ENCODE results near the gene SYT1.

SYT1 gene

GRCh38 chr12:78938341-78939084 is 73.9 kb downstream of the SYT1 start:
- Histone ChIP-seq H3K9me3 (ENCODE audit: control insufficient read depth, insufficient read depth, low read depth, low read length) (no peaks in the 10 kb centered on the region), H3K4me3 (ENCODE audit: low read depth, low read length) (no peak overlapping the region), H3K27me3 (ENCODE audit: control insufficient read depth, insufficient read depth, low read length) (no peaks in the 10 kb centered on the region), H3K9ac (ENCODE audit: low read length) (no peak overlapping the region), H3K27ac (ENCODE audit: low read depth, low read length) (no peak overlapping the region), H3K36me3 (ENCODE audit: control insufficient read depth, insufficient read depth, low read length) (peaks cover 14% of the 10 kb centered on the region; the same call in 1 of the 2 replicates), H3K4me1 (ENCODE audit: control insufficient read depth, insufficient read depth, low read length) (no peaks in the 10 kb centered on the region)

GRCh38 chr12:78949532-78949931 is 85.0 kb downstream of the SYT1 start:
- Histone ChIP-seq H3K9ac (ENCODE audit: low read length) (no peak overlapping the region), H3K4me3 (ENCODE audit: low read depth, low read length) (no peak overlapping the region), H3K36me3 (ENCODE audit: control insufficient read depth, insufficient read depth, low read length) (no peaks in the 10 kb centered on the region), H3K4me1 (ENCODE audit: control insufficient read depth, insufficient read depth, low read length) (no peaks in the 10 kb centered on the region), H3K9me3 (ENCODE audit: control insufficient read depth, insufficient read depth, low read depth, low read length) (no peaks in the 10 kb centered on the region), H3K27me3 (ENCODE audit: control insufficient read depth, insufficient read depth, low read length) (no peaks in the 10 kb centered on the region), H3K27ac (ENCODE audit: low read depth, low read length) (no peak overlapping the region)

GRCh38 chr12:78951803-78952551 is 87.4 kb downstream of the SYT1 start:
- Histone ChIP-seq H3K4me3 (ENCODE audit: low read depth, low read length) (no peak overlapping the region), H3K36me3 (ENCODE audit: control insufficient read depth, insufficient read depth, low read length) (no peaks in the 10 kb centered on the region), H3K9ac (ENCODE audit: low read length) (no peak overlapping the region), H3K9me3 (ENCODE audit: control insufficient read depth, insufficient read depth, low read depth, low read length) (no peaks in the 10 kb centered on the region), H3K27ac (ENCODE audit: low read depth, low read length) (no peak overlapping the region), H3K4me1 (ENCODE audit: control insufficient read depth, insufficient read depth, low read length) (no peaks in the 10 kb centered on the region), H3K27me3 (ENCODE audit: control insufficient read depth, insufficient read depth, low read length) (no peaks in the 10 kb centered on the region)

GRCh38 chr12:78952552-78952929 is 88.0 kb downstream of the SYT1 start:
- Histone ChIP-seq H3K36me3 (ENCODE audit: control insufficient read depth, insufficient read depth, low read length) (no peaks in the 10 kb centered on the region), H3K4me3 (ENCODE audit: low read depth, low read length) (no peak overlapping the region), H3K27me3 (ENCODE audit: control insufficient read depth, insufficient read depth, low read length) (no peaks in the 10 kb centered on the region), H3K27ac (ENCODE audit: low read depth, low read length) (no peak overlapping the region), H3K9me3 (ENCODE audit: control insufficient read depth, insufficient read depth, low read depth, low read length) (no peaks in the 10 kb centered on the region), H3K9ac (ENCODE audit: low read length) (no peak overlapping the region), H3K4me1 (ENCODE audit: control insufficient read depth, insufficient read depth, low read length) (no peaks in the 10 kb centered on the region)

- Histone ChIP-seq H3K27me3 (ENCODE audit: control insufficient read depth, insufficient read depth, low read length) (no peaks in the 10 kb centered on the region), H3K9me3 (ENCODE audit: control insufficient read depth, insufficient read depth, low read depth, low read length) (no peaks in the 10 kb centered on the region), H3K36me3 (ENCODE audit: control insufficient read depth, insufficient read depth, low read length) (no peaks in the 10 kb centered on the region), H3K27ac (ENCODE audit: low read depth, low read length) (no peak overlapping the region), H3K4me3 (ENCODE audit: low read depth, low read length) (no peak overlapping the region), H3K9ac (ENCODE audit: low read length) (no peak overlapping the region), H3K4me1 (ENCODE audit: control insufficient read depth, insufficient read depth, low read length) (no peaks in the 10 kb centered on the region)
These were observed 94.4 kb downstream of the SYT1 start for GRCh38 chr12:78958941-78959340.

GRCh38 chr12:78959556-78959955 is 95.0 kb downstream of the SYT1 start:
- no peaks in the 10 kb centered on the region for H3K4me1 ChIP-seq (ENCODE audit: control insufficient read depth, insufficient read depth, low read length)
- no peaks in the 10 kb centered on the region for H3K9me3 ChIP-seq (ENCODE audit: control insufficient read depth, insufficient read depth, low read depth, low read length)
- H3K9ac ChIP-seq (ENCODE audit: low read length): no peak overlapping the region
- H3K36me3 ChIP-seq (ENCODE audit: control insufficient read depth, insufficient read depth, low read length): no peaks in the 10 kb centered on the region
- H3K27me3 ChIP-seq (ENCODE audit: control insufficient read depth, insufficient read depth, low read length): no peaks in the 10 kb centered on the region
- H3K4me3 ChIP-seq (ENCODE audit: low read depth, low read length): no peak overlapping the region
- no peak overlapping the region for H3K27ac ChIP-seq (ENCODE audit: low read depth, low read length)

- no peaks in the 10 kb centered on the region for H3K27me3 ChIP-seq (ENCODE audit: control insufficient read depth, insufficient read depth, low read length)
- no peak overlapping the region for H3K27ac ChIP-seq (ENCODE audit: low read depth, low read length)
- H3K4me1 ChIP-seq (ENCODE audit: control insufficient read depth, insufficient read depth, low read length): no peaks in the 10 kb centered on the region
- H3K9me3 ChIP-seq (ENCODE audit: control insufficient read depth, insufficient read depth, low read depth, low read length): no peaks in the 10 kb centered on the region
- H3K4me3 ChIP-seq (ENCODE audit: low read depth, low read length): no peak overlapping the region
- H3K9ac ChIP-seq (ENCODE audit: low read length): no peak overlapping the region
- H3K36me3 ChIP-seq (ENCODE audit: control insufficient read depth, insufficient read depth, low read length): no peaks in the 10 kb centered on the region
These were observed 96.6 kb downstream of the SYT1 start for GRCh38 chr12:78961171-78961570.

GRCh38 chr12:78963439-78964227 is 99.1 kb downstream of the SYT1 start:
- Histone ChIP-seq H3K27ac (ENCODE audit: low read depth, low read length) (no peak overlapping the region), H3K27me3 (ENCODE audit: control insufficient read depth, insufficient read depth, low read length) (no peaks in the 10 kb centered on the region), H3K4me3 (ENCODE audit: low read depth, low read length) (no peak overlapping the region), H3K9ac (ENCODE audit: low read length) (no peak overlapping the region), H3K36me3 (ENCODE audit: control insufficient read depth, insufficient read depth, low read length) (no peaks in the 10 kb centered on the region), H3K4me1 (ENCODE audit: control insufficient read depth, insufficient read depth, low read length) (no peaks in the 10 kb centered on the region), H3K9me3 (ENCODE audit: control insufficient read depth, insufficient read depth, low read depth, low read length) (no peaks in the 10 kb centered on the region)

GRCh38 chr12:78964521-78964920 is 99.9 kb downstream of the SYT1 start:
- Histone ChIP-seq H3K36me3 (ENCODE audit: control insufficient read depth, insufficient read depth, low read length) (no peaks in the 10 kb centered on the region), H3K9me3 (ENCODE audit: control insufficient read depth, insufficient read depth, low read depth, low read length) (no peaks in the 10 kb centered on the region), H3K4me3 (ENCODE audit: low read depth, low read length) (no peak overlapping the region), H3K9ac (ENCODE audit: low read length) (no peak overlapping the region), H3K27ac (ENCODE audit: low read depth, low read length) (no peak overlapping the region), H3K4me1 (ENCODE audit: control insufficient read depth, insufficient read depth, low read length) (no peaks in the 10 kb centered on the region), H3K27me3 (ENCODE audit: control insufficient read depth, insufficient read depth, low read length) (no peaks in the 10 kb centered on the region)

GRCh38 chr12:78966062-78966461 is 101.5 kb downstream of the SYT1 start:
- no peaks in the 10 kb centered on the region for H3K9me3 ChIP-seq (ENCODE audit: control insufficient read depth, insufficient read depth, low read depth, low read length)
- no peaks in the 10 kb centered on the region for H3K36me3 ChIP-seq (ENCODE audit: control insufficient read depth, insufficient read depth, low read length)

GRCh38 chr12:78966926-78967325 is 102.4 kb downstream of the SYT1 start:
- Histone ChIP-seq H3K27me3 (ENCODE audit: control insufficient read depth, insufficient read depth, low read length) (no peaks in the 10 kb centered on the region), H3K4me3 (ENCODE audit: low read depth, low read length) (no peak overlapping the region), H3K27ac (ENCODE audit: low read depth, low read length) (no peak overlapping the region), H3K9me3 (ENCODE audit: control insufficient read depth, insufficient read depth, low read depth, low read length) (no peaks in the 10 kb centered on the region), H3K4me1 (ENCODE audit: control insufficient read depth, insufficient read depth, low read length) (no peaks in the 10 kb centered on the region), H3K9ac (ENCODE audit: low read length) (no peak overlapping the region), H3K36me3 (ENCODE audit: control insufficient read depth, insufficient read depth, low read length) (no peaks in the 10 kb centered on the region)

More at GRCh38 chr12:78966062-78966461, 101.5 kb downstream of the SYT1 start:
- Histone ChIP-seq H3K9ac (ENCODE audit: low read length) (no peak overlapping the region), H3K27ac (ENCODE audit: low read depth, low read length) (no peak overlapping the region), H3K4me3 (ENCODE audit: low read depth, low read length) (no peak overlapping the region), H3K27me3 (ENCODE audit: control insufficient read depth, insufficient read depth, low read length) (no peaks in the 10 kb centered on the region), H3K4me1 (ENCODE audit: control insufficient read depth, insufficient read depth, low read length) (no peaks in the 10 kb centered on the region)
